HepG2 (cell line): ENCODE results near the gene PTGES3. TPM values are rescaled to one million over a fixed set of nuclear protein-coding genes. Genes with fewer than 3 reads are reported as not detected.

ENCODE experiments used
- BRCA1 ChIP-seq: sonication (generic); formaldehyde crosslinking; IDR thresholded peaks from 2 replicates; pipeline ENCODE4 v1.4.0; 2020; ENCODE audit warnings: missing genetic modification reagents
- DR1 ChIP-seq: sonication (generic); formaldehyde crosslinking; IDR thresholded peaks from 2 replicates; pipeline ENCODE4 v1.8.0; 2021; ENCODE audit warnings: mild to moderate bottlenecking, missing genetic modification reagents, inconsistent platforms
- ELF3 ChIP-seq: IDR thresholded peaks from 2 replicates; pipeline ENCODE4 v1.6.1; 2016; ENCODE audit warnings: missing genetic modification reagents, missing compliant biosample characterization
- ETV6 ChIP-seq: sonication (generic); formaldehyde crosslinking; conservative IDR thresholded peaks from 2 replicates; pipeline ENCODE4 v1.4.0; 2020; ENCODE audit warnings: missing genetic modification reagents
- FOXA3 ChIP-seq: IDR thresholded peaks from 2 replicates; pipeline ENCODE4 v1.6.1; 2016; ENCODE audit warnings: missing genetic modification reagents, missing compliant biosample characterization
- GATAD1 ChIP-seq: IDR thresholded peaks from 2 replicates; pipeline ENCODE4 v1.6.1; 2016; ENCODE audit warnings: missing genetic modification reagents, missing compliant biosample characterization
- HOXA5 ChIP-seq: sonication (generic); formaldehyde crosslinking; IDR thresholded peaks from 2 replicates; pipeline ENCODE4 v1.4.0; 2020; ENCODE audit warnings: missing genetic modification reagents
- KDM6A ChIP-seq: IDR thresholded peaks from 2 replicates; pipeline ENCODE4 v1.6.1; 2016; ENCODE audit warnings: low read depth
- NR1H2 ChIP-seq: sonication (generic); formaldehyde crosslinking; IDR thresholded peaks from 2 replicates; pipeline ENCODE4 v1.8.1; 2022; ENCODE audit warnings: low read depth, missing genetic modification reagents, borderline replicate concordance
- SMC3 ChIP-seq: IDR thresholded peaks from 2 replicates; pipeline ENCODE4 v1.6.1; 2011; ENCODE audit warnings: low read length, improper control_type of control experiment
- SOX13 ChIP-seq, 3 experiments: fragments of 450-650 bp in 1 of 3; sonication (generic) in 1 of 3; formaldehyde crosslinking in 1 of 3; IDR thresholded peaks in 2 of 3; conservative IDR thresholded peaks in 1 of 3; 2 replicates each; pipeline versions ENCODE4 v1.5.0 to v1.6.1; 2016 to 2020; ENCODE audit warnings: antibody characterized with exemption in 1 of 3, mild to moderate bottlenecking in 1 of 3, missing compliant biosample characterization in 1 of 3, missing genetic modification reagents in 1 of 3, moderate library complexity in 1 of 3
- TFAP4 ChIP-seq: sonication (generic); IDR thresholded peaks from 2 replicates; pipeline ENCODE4 v1.6.1; 2016; ENCODE audit warnings: low read depth, borderline replicate concordance
- ZBTB34 ChIP-seq: sonication (generic); formaldehyde crosslinking; IDR thresholded peaks from 2 replicates; pipeline ENCODE4 v1.8.0; 2022; ENCODE audit warnings: mild to moderate bottlenecking, missing genetic modification reagents
- ZFP1 ChIP-seq: IDR thresholded peaks from 2 replicates; pipeline ENCODE4 v1.6.1; 2016
- ZFP82 ChIP-seq: sonication (generic); formaldehyde crosslinking; IDR thresholded peaks from 2 replicates; pipeline ENCODE4 v1.5.1; 2020; ENCODE audit warnings: mild to moderate bottlenecking, missing genetic modification reagents, borderline replicate concordance
- ZNF121 ChIP-seq: sonication (generic); formaldehyde crosslinking; IDR thresholded peaks from 2 replicates; pipeline ENCODE4 v1.5.0; 2020; ENCODE audit warnings: mild to moderate bottlenecking, missing genetic modification reagents
- ZNF777 ChIP-seq: sonication (generic); formaldehyde crosslinking; IDR thresholded peaks from 2 replicates; pipeline ENCODE4 v1.4.0; 2020; ENCODE audit warnings: missing genetic modification reagents
- ZSCAN31 ChIP-seq: sonication (generic); formaldehyde crosslinking; IDR thresholded peaks from 2 replicates; pipeline ENCODE4 v1.5.0; 2020; ENCODE audit warnings: low read depth, mild to moderate bottlenecking, missing genetic modification reagents
- polyA plus RNA-seq, 8 experiments: library from polyadenylated mRNA; depleted of rRNA in 3 of 8; stranded (reverse) in 7 of 8; unstranded in 1 of 8; fragments of >200 nt; fragmentation: Illumina TruSeq in 4 of 8; extraction: Trizol in 4 of 8; gene quantifications; 2 replicates each; pipeline versions ENCODE4 v1.2.1 to v1.2.3, GENCODE V29; 2011 to 2016; ENCODE audit warnings: low read depth in 4 of 8, missing spikeins in 1 of 8, mixed read lengths in 1 of 8; ENCODE audit not compliant: insufficient read depth in 1 of 8
- total RNA-seq, 5 experiments: library from RNA; depleted of rRNA; stranded (reverse); fragments of >200 nt; fragmentation: Illumina TruSeq; extraction: Trizol; gene quantifications; 2 replicates each; pipeline ENCODE4 v1.2.3, GENCODE V29; 2016; ENCODE audit warnings: low read depth in 1 of 5
- TF ChIP-seq, protein P1 (sequence below): sonication (generic); formaldehyde crosslinking; IDR thresholded peaks from 2 replicates; pipeline ENCODE4 v1.4.0; 2020; ENCODE audit warnings: missing genetic modification reagents
- TF ChIP-seq, protein P2 (sequence below): IDR thresholded peaks from 2 replicates; pipeline ENCODE4 v1.6.1; 2016; ENCODE audit warnings: low read depth, control low read depth
- TF ChIP-seq, protein P3 (sequence below): sonication (generic); formaldehyde crosslinking; IDR thresholded peaks from 2 replicates; pipeline ENCODE4 v1.8.1; 2023; ENCODE audit warnings: mild to moderate bottlenecking, inconsistent platforms, moderate library complexity, missing genetic modification reagents, borderline replicate concordance

PTGES3 gene
- total and polyA plus RNA-seq, 2 of the 13 experiments (the other 11 are each of a cell fraction or from before 2014, with no cell fraction given) = 54.4 to 159 TPM

GRCh38 chr12:56628671-56629458 lies 59.2 kb downstream of the PTGES3 start (continued):
- TF ChIP-seq, protein P1, sequence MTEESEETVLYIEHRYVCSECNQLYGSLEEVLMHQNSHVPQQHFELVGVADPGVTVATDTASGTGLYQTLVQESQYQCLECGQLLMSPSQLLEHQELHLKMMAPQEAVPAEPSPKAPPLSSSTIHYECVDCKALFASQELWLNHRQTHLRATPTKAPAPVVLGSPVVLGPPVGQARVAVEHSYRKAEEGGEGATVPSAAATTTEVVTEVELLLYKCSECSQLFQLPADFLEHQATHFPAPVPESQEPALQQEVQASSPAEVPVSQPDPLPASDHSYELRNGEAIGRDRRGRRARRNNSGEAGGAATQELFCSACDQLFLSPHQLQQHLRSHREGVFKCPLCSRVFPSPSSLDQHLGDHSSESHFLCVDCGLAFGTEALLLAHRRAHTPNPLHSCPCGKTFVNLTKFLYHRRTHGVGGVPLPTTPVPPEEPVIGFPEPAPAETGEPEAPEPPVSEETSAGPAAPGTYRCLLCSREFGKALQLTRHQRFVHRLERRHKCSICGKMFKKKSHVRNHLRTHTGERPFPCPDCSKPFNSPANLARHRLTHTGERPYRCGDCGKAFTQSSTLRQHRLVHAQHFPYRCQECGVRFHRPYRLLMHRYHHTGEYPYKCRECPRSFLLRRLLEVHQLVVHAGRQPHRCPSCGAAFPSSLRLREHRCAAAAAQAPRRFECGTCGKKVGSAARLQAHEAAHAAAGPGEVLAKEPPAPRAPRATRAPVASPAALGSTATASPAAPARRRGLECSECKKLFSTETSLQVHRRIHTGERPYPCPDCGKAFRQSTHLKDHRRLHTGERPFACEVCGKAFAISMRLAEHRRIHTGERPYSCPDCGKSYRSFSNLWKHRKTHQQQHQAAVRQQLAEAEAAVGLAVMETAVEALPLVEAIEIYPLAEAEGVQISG (CRISPR knock-in tag) = peak; percentile 36; the same call in 1 of the 2 replicates
- 0 out of 2 replicates have a peak, but pooled peaks have one; percentile 13 for TF ChIP-seq ZFP82 (CRISPR knock-in tag)
- TF ChIP-seq SOX13 (IDR thresholded peaks at IDR 0.05) = no peak
- TF ChIP-seq SOX13 (CRISPR knock-in tag; conservative IDR thresholded peaks at IDR 0.05 in 1 of 2, IDR thresholded peaks at IDR 0.05 in 1 of 2) = no peak
- TF ChIP-seq ELF3 (CRISPR knock-in tag) = 0 out of 2 replicates have a peak, but pooled peaks have one; percentile 17
- TF ChIP-seq ZSCAN31 = 0 out of 2 replicates have a peak, but pooled peaks have one; percentile 3
- TF ChIP-seq FOXA3 (CRISPR knock-in tag) = peak; percentile 28; the same call in 1 of the 2 replicates
- no peak for TF ChIP-seq DR1 (CRISPR knock-in tag)
- no peak for TF ChIP-seq ZBTB34 (CRISPR knock-in tag)
- no peak for TF ChIP-seq HOXA5 (CRISPR knock-in tag)
- TF ChIP-seq, protein P2, sequence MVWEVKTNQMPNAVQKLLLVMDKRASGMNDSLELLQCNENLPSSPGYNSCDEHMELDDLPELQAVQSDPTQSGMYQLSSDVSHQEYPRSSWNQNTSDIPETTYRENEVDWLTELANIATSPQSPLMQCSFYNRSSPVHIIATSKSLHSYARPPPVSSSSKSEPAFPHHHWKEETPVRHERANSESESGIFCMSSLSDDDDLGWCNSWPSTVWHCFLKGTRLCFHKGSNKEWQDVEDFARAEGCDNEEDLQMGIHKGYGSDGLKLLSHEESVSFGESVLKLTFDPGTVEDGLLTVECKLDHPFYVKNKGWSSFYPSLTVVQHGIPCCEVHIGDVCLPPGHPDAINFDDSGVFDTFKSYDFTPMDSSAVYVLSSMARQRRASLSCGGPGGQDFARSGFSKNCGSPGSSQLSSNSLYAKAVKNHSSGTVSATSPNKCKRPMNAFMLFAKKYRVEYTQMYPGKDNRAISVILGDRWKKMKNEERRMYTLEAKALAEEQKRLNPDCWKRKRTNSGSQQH (CRISPR knock-in tag) = peak; percentile 70; the same call in 1 of the 2 replicates
- no peak for TF ChIP-seq SMC3
- no peak for TF ChIP-seq ZNF121 (CRISPR knock-in tag)
- TF ChIP-seq ETV6 (CRISPR knock-in tag) = 0 out of 2 replicates have a peak, but pooled peaks have one; percentile 22
- TF ChIP-seq, protein P3, sequence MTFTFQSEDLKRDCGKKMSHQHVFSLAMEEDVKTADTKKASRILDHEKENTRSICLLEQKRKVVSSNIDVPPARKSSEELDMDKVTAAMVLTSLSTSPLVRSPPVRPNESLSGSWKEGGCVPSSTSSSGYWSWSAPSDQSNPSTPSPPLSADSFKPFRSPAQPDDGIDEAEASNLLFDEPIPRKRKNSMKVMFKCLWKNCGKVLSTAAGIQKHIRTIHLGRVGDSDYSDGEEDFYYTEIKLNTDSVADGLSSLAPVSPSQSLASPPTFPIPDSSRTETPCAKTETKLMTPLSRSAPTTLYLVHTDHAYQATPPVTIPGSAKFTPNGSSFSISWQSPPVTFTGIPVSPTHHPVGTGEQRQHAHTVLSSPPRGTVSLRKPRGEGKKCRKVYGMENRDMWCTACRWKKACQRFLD (CRISPR knock-in tag) = no peak
- TF ChIP-seq NR1H2 (CRISPR knock-in tag) = no peak
- peak; percentile 52; the same call in 1 of the 2 replicates for TF ChIP-seq TFAP4
- no peak for TF ChIP-seq ZNF777 (CRISPR knock-in tag)
- TF ChIP-seq BRCA1 (CRISPR knock-in tag) = no peak
- peak; percentile 55; the same call in 1 of the 2 replicates for TF ChIP-seq GATAD1 (CRISPR knock-in tag)
- TF ChIP-seq KDM6A (CRISPR knock-in tag) = no peak
- TF ChIP-seq ZFP1 (CRISPR knock-in tag) = no peak
